Activated naive CD4-positive, alpha-beta T cell treated with anti-CD3 and anti-CD28 coated beads for 36 hours (primary cell): ENCODE measurements around the gene TRIM61. TPM values are rescaled to one million over a fixed set of nuclear protein-coding genes. Genes with fewer than 3 reads are reported as not detected.
"Not testable (repeated sequence)": the region's sequence is repeated elsewhere in the genome, so short reads cannot be mapped to it uniquely, and the experiment has no call there.

Experiments used
- CTCF ChIA-PET: fragments of 350-600 bp; sonication (Branson Sonifier 250); formaldehyde crosslinking; loops from one replicate; lab custom pipeline; 2021; ENCODE audit warnings: antibody characterized with exemption; lab: Charles Lee
- DNase-seq: peaks from one replicate; pipeline ENCODE4 v3.0.0-alpha.2; 2020
- H3K27ac Mint-ChIP-seq: one replicate; pipeline ENCODE4 v1.8.0; 2021; ENCODE audit warnings: mild to moderate bottlenecking, mixed read lengths
- H3K27me3 Mint-ChIP-seq: one replicate; pipeline ENCODE4 v1.8.0; 2021; ENCODE audit warnings: low read depth, mixed read lengths
- H3K36me3 Mint-ChIP-seq: one replicate; pipeline ENCODE4 v1.8.0; 2021; ENCODE audit warnings: low read depth, mixed read lengths
- H3K4me1 Mint-ChIP-seq: one replicate; pipeline ENCODE4 v1.8.0; 2021; ENCODE audit warnings: low read depth, mixed read lengths
- H3K4me3 Mint-ChIP-seq: one replicate; pipeline ENCODE4 v1.8.0; 2021; ENCODE audit warnings: mild to moderate bottlenecking, moderate library complexity, mixed read lengths
- H3K9me3 Mint-ChIP-seq: one replicate; pipeline ENCODE4 v1.8.0; 2021; ENCODE audit warnings: mixed read lengths
- intact Hi-C: fragments of 100-400 bp; cut with micrococcal nuclease; formaldehyde crosslinking; loops from one replicate; pipeline ENCODE4 v1.15.1; 2023
- total RNA-seq, 2 experiments: library from RNA; stranded (reverse); gene quantifications; one replicate each; pipeline ENCODE4 v1.2.3, GENCODE V29; 2021

The TRIM61 gene
- total RNA-seq, 2 experiments from 2014 or later = 0.67 to 0.84 TPM

DNA sequence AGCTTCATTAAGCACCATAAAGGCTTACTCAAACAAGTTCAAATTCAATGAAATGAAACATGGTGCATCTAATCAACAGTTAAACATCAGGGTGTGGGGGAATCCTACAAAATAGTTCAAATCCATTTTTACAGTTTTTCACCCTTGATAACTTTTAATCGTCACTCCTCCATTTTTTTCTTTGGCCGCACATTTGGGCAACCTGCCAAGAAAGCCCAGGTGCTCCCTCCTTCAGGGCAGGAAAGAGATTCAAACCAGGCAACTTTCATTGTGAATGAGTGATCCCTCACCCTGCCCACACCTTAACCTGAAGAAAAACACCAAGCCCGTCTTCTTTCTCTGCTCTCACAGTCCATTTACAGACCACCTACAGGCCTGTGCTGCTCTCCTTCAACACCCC lies 24.9 kb downstream of the TRIM61 start:
- Mint-ChIP-seq H3K4me3 (no peak overlapping the region), H3K36me3 (peaks cover 1% of the 10 kb centered on the region), H3K27ac (no peak overlapping the region), H3K9me3 (no peaks in the 10 kb centered on the region), H3K27me3 (peaks cover 13% of the 10 kb centered on the region), H3K4me1 (peaks cover 8% of the 10 kb centered on the region)
- CTCF ChIA-PET = no interaction called here
- intact Hi-C loops = loop anchor here (10.0 kb wide), 1 partner anchor 1458 kb away; the partner anchor contains the start of gene TMA16
- no peak for DNase-seq

DNA sequence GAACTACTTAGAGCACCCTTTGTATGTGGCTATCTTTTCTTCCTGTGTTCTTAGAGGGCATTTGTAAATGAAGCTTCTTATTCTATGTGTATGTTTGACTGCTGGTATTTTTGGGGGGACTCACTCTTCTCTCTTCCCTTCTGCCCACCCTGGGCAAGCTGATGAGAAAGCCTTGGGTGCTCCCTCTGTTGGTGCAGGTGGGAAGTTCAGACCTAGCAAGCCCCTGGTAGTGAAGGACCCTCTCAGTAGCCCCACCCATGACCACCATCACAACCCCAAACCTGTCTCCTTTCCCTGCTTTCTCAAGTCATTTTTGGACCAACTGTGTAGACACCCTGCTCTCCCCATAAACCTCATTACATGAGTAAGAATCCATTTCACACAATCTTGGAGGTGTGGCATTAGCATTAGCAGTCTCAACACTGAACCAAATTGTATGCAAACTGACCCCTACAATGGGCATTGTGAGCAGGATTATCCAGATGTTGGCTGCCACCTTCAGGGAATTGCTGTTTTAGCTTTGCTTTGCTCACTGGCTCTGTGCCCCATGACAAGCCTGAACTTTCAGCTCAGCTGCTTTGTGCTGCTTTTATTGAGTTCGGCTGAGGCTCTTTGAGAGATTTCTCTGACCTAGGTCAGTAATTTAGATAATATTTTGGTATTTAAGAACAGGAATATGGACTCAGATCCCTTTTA lies 27.9 kb downstream of the TRIM61 start:
- no peak for DNase-seq
- no peak overlapping the region for H3K27ac Mint-ChIP-seq
- CTCF ChIA-PET = interaction anchor here (0.5 kb wide), 1 partner anchor 162 kb away, joined by 3 read pairs; no protein-coding TSS in a partner anchor
- H3K36me3 Mint-ChIP-seq = no peaks in the 10 kb centered on the region
- H3K27me3 Mint-ChIP-seq = peaks cover 13% of the 10 kb centered on the region
- intact Hi-C loops = loop anchor here (10.0 kb wide), 1 partner anchor 1455 kb away; the partner anchor contains the start of gene TMA16
- H3K9me3 Mint-ChIP-seq = no peaks in the 10 kb centered on the region
- no peak overlapping the region for H3K4me3 Mint-ChIP-seq
- no peaks in the 10 kb centered on the region for H3K4me1 Mint-ChIP-seq

GRCh38 chr4:164948975-164949374 lies 28.5 kb downstream of the TRIM61 start:
- intact Hi-C loops = no loop called here
- CTCF ChIA-PET = no interaction called here
- H3K27me3 Mint-ChIP-seq = peaks cover 13% of the 10 kb centered on the region

GRCh38 chr4:164948006-164948405 lies 29.5 kb downstream of the TRIM61 start:
- H3K27ac Mint-ChIP-seq, DNase-seq, H3K9me3 Mint-ChIP-seq, H3K4me1 Mint-ChIP-seq, H3K36me3 Mint-ChIP-seq, intact Hi-C loops, H3K4me3 Mint-ChIP-seq, CTCF ChIA-PET: not testable (repeated sequence)
- H3K27me3 Mint-ChIP-seq = peaks cover 13% of the 10 kb centered on the region

More at GRCh38 chr4:164948975-164949374, 28.5 kb downstream of the TRIM61 start:
- H3K36me3 Mint-ChIP-seq = no peaks in the 10 kb centered on the region
- H3K4me1 Mint-ChIP-seq = no peaks in the 10 kb centered on the region
- DNase-seq = no peak
- no peaks in the 10 kb centered on the region for H3K9me3 Mint-ChIP-seq
- no peak overlapping the region for H3K27ac Mint-ChIP-seq
- H3K4me3 Mint-ChIP-seq = no peak overlapping the region

DNA sequence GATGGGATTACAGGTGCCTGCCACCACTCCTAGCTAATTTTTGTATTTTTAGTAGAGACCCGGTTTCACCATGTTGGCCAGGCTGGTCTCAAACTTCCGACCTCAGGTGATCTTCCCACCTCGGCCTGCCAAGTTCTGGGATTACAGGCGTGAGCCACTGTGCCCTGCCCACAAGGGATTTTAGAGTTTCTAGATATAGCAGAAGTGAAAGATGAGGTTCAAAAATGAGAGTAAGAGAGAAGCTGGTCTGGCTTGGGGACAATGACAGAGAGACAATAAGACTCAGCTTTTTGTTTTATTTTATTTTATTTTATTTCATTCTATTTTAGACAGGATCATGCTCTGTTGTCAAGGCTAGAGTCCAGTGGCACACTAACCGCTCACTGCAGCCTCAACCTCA lies 30.6 kb downstream of the TRIM61 start:
- CTCF ChIA-PET = no interaction called here
- intact Hi-C loops = no loop called here
- H3K36me3 Mint-ChIP-seq = no peaks in the 10 kb centered on the region
- H3K4me3 Mint-ChIP-seq = no peak overlapping the region
- DNase-seq = no peak
- no peaks in the 10 kb centered on the region for H3K9me3 Mint-ChIP-seq
- no peaks in the 10 kb centered on the region for H3K4me1 Mint-ChIP-seq
- peaks cover 9% of the 10 kb centered on the region for H3K27me3 Mint-ChIP-seq
- no peak overlapping the region for H3K27ac Mint-ChIP-seq

- no peaks in the 10 kb centered on the region for H3K36me3 Mint-ChIP-seq
- H3K9me3 Mint-ChIP-seq = no peaks in the 10 kb centered on the region
- H3K4me1 Mint-ChIP-seq = no peaks in the 10 kb centered on the region
- DNase-seq = no peak
- H3K27ac Mint-ChIP-seq = no peak overlapping the region
- intact Hi-C loops = no loop called here
- peaks cover 9% of the 10 kb centered on the region for H3K27me3 Mint-ChIP-seq
- CTCF ChIA-PET = no interaction called here
- no peak overlapping the region for H3K4me3 Mint-ChIP-seq
Measured at GRCh38 chr4:164945146-164945545, 32.3 kb downstream of the TRIM61 start.

- no peaks in the 10 kb centered on the region for H3K9me3 Mint-ChIP-seq
- no peaks in the 10 kb centered on the region for H3K4me1 Mint-ChIP-seq
- intact Hi-C loops = no loop called here
- no peak for DNase-seq
- CTCF ChIA-PET = no interaction called here
- no peak overlapping the region for H3K27ac Mint-ChIP-seq
- peaks cover 5% of the 10 kb centered on the region for H3K27me3 Mint-ChIP-seq
- no peaks in the 10 kb centered on the region for H3K36me3 Mint-ChIP-seq
- no peak overlapping the region for H3K4me3 Mint-ChIP-seq
Measured at GRCh38 chr4:164943192-164943591, 34.3 kb downstream of the TRIM61 start.

GRCh38 chr4:164937576-164938270 lies 39.7 kb downstream of the TRIM61 start:
- Mint-ChIP-seq H3K4me3 (no peak overlapping the region), H3K27ac (no peak overlapping the region), H3K27me3 (peaks cover 8% of the 10 kb centered on the region), H3K4me1 (no peaks in the 10 kb centered on the region), H3K9me3 (no peaks in the 10 kb centered on the region), H3K36me3 (no peaks in the 10 kb centered on the region)
- intact Hi-C loops = no loop called here
- DNase-seq = no peak
- CTCF ChIA-PET = no interaction called here

DNA sequence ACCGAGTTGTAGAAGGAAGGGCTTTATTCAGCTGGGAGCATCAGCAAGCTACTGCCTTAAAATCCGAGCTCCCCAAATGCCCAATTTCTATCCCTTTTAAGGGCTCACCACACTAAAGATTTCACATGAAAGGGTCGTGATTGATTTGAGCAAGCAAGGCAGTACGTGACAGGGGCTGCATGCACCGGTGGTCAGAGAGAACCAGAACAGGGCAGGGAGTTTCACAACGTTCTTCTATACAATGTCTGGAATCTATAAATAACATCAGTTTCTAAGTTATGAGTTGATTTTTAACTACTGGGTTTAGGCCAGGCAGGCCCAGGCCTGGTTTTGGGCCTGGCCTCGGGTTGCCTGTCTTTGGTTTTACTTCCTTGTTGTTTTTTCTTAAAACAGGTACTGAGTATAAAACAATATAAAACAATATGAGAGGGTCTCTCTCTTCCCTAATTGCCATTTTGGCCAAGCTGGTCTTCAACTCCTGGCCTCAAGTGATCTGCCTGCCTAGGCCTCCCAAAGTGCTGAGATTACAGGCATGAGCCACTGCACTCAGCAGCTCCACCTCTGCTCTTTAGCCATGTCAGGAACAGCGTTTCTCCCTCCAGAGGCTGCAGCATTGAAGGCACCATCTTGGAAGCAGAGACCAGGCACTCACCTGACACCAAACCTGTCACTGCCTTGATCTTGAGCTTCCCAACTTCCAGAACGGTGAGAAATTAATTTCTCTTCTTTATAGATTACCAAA lies 41.4 kb downstream of the TRIM61 start:
- DNase-seq, CTCF ChIA-PET, intact Hi-C loops, H3K9me3 Mint-ChIP-seq, H3K27me3 Mint-ChIP-seq, H3K4me1 Mint-ChIP-seq, H3K27ac Mint-ChIP-seq, H3K4me3 Mint-ChIP-seq, H3K36me3 Mint-ChIP-seq: not testable (repeated sequence)

GRCh38 chr4:164935363-164935762 lies 42.1 kb downstream of the TRIM61 start:
- H3K27me3 Mint-ChIP-seq = peaks cover 8% of the 10 kb centered on the region
- H3K4me1 Mint-ChIP-seq = no peaks in the 10 kb centered on the region
- intact Hi-C loops = no loop called here
- CTCF ChIA-PET = interaction anchor here (0.6 kb wide), 1 partner anchor 729 kb away, joined by 6 read pairs; no protein-coding TSS in a partner anchor
- H3K9me3 Mint-ChIP-seq = no peaks in the 10 kb centered on the region
- H3K4me3 Mint-ChIP-seq = no peak overlapping the region
- no peak for DNase-seq
- no peak overlapping the region for H3K27ac Mint-ChIP-seq
- no peaks in the 10 kb centered on the region for H3K36me3 Mint-ChIP-seq

GRCh38 chr4:164933244-164933643 lies 44.2 kb downstream of the TRIM61 start:
- H3K36me3 Mint-ChIP-seq = no peaks in the 10 kb centered on the region
- H3K4me3 Mint-ChIP-seq = no peak overlapping the region
- H3K4me1 Mint-ChIP-seq = no peaks in the 10 kb centered on the region
- peaks cover 4% of the 10 kb centered on the region for H3K27me3 Mint-ChIP-seq
- no peaks in the 10 kb centered on the region for H3K9me3 Mint-ChIP-seq
- no peak overlapping the region for H3K27ac Mint-ChIP-seq
- no peak for DNase-seq
- intact Hi-C loops = no loop called here
- CTCF ChIA-PET = interaction anchor here (1.2 kb wide), 1 partner anchor 153 kb away, joined by 3 read pairs; no protein-coding TSS in a partner anchor

- CTCF ChIA-PET = no interaction called here
- H3K4me3 Mint-ChIP-seq = no peak overlapping the region
- DNase-seq = no peak
- no peaks in the 10 kb centered on the region for H3K36me3 Mint-ChIP-seq
- H3K27me3 Mint-ChIP-seq = no peaks in the 10 kb centered on the region
- H3K4me1 Mint-ChIP-seq = no peaks in the 10 kb centered on the region
- no peaks in the 10 kb centered on the region for H3K9me3 Mint-ChIP-seq
- intact Hi-C loops = no loop called here
- no peak overlapping the region for H3K27ac Mint-ChIP-seq
Measured at GRCh38 chr4:164931551-164932324, 45.7 kb downstream of the TRIM61 start.
